Activated T-cell treated with anti-CD3 and anti-CD28 coated beads, Interleukin-2, amount 50 U/mL, for 24 hours (primary cell): ENCODE results near the gene TGM6.

ENCODE experiments used
- DNase-seq: peaks from one replicate; pipeline ENCODE4 v3.0.0-alpha.2; 2020
- H3K27ac Mint-ChIP-seq: 2 replicates; pipeline ENCODE4 v1.8.0; 2020; ENCODE audit warnings: mild to moderate bottlenecking, mixed read lengths
- H3K27me3 Mint-ChIP-seq: 2 replicates; pipeline ENCODE4 v1.8.0; 2020; ENCODE audit warnings: mixed read lengths
- H3K36me3 Mint-ChIP-seq: 2 replicates; pipeline ENCODE4 v1.8.0; 2020; ENCODE audit warnings: low read depth, mixed read lengths
- H3K4me1 Mint-ChIP-seq: 2 replicates; pipeline ENCODE4 v1.8.0; 2020; ENCODE audit warnings: low read depth, mixed read lengths
- H3K4me3 Mint-ChIP-seq: 2 replicates; pipeline ENCODE4 v1.8.0; 2020; ENCODE audit warnings: mild to moderate bottlenecking, moderate library complexity, mixed read lengths
- H3K9me3 Mint-ChIP-seq: 2 replicates; pipeline ENCODE4 v1.8.0; 2020; ENCODE audit warnings: mixed read lengths

The TGM6 gene

GRCh38 chr20:2379511-2380229 is 1.0 kb upstream of the TGM6 start:
- DNase-seq: no peak
- Mint-ChIP-seq H3K4me1 (peaks cover 21% of the 10 kb centered on the region), H3K27ac (no peak overlapping the region), H3K27me3 (peaks cover 14% of the 10 kb centered on the region), H3K9me3 (no peaks in the 10 kb centered on the region), H3K4me3 (no peak overlapping the region), H3K36me3 (no peaks in the 10 kb centered on the region)

GRCh38 chr20:2381303-2381702 is 602 bp downstream of the TGM6 start:
- no peak overlapping the region for H3K27ac Mint-ChIP-seq
- DNase-seq: no peak

GRCh38 chr20:2382833-2383232 is 2.1 kb downstream of the TGM6 start:
- no peak for DNase-seq
- Mint-ChIP-seq H3K9me3 (peaks cover 6% of the 10 kb centered on the region), H3K27ac (no peak overlapping the region), H3K27me3 (peaks cover 4% of the 10 kb centered on the region), H3K4me1 (peaks cover 28% of the 10 kb centered on the region), H3K4me3 (no peak overlapping the region), H3K36me3 (no peaks in the 10 kb centered on the region)

More at GRCh38 chr20:2381303-2381702, 602 bp downstream of the TGM6 start:
- Mint-ChIP-seq H3K4me1 (peaks cover 25% of the 10 kb centered on the region), H3K4me3 (no peak overlapping the region), H3K27me3 (peaks cover 10% of the 10 kb centered on the region), H3K36me3 (no peaks in the 10 kb centered on the region), H3K9me3 (no peaks in the 10 kb centered on the region)

- no peak for DNase-seq
- Mint-ChIP-seq H3K4me3 (no peak overlapping the region), H3K9me3 (peaks cover 13% of the 10 kb centered on the region), H3K36me3 (no peaks in the 10 kb centered on the region), H3K27ac (no peak overlapping the region), H3K27me3 (peaks cover 2% of the 10 kb centered on the region), H3K4me1 (peaks cover 12% of the 10 kb centered on the region)
Measured at GRCh38 chr20:2385026-2385425, 4.3 kb downstream of the TGM6 start.

GRCh38 chr20:2385496-2385895 is 4.8 kb downstream of the TGM6 start:
- H3K9me3 Mint-ChIP-seq: peaks cover 13% of the 10 kb centered on the region
- H3K27ac Mint-ChIP-seq: no peak overlapping the region
- H3K36me3 Mint-ChIP-seq: no peaks in the 10 kb centered on the region
- H3K27me3 Mint-ChIP-seq: peaks cover 2% of the 10 kb centered on the region
- no peak overlapping the region for H3K4me3 Mint-ChIP-seq
- DNase-seq: no peak
- peaks cover 10% of the 10 kb centered on the region for H3K4me1 Mint-ChIP-seq

- DNase-seq: no peak
- H3K36me3 Mint-ChIP-seq: no peaks in the 10 kb centered on the region
- no peak overlapping the region for H3K4me3 Mint-ChIP-seq
- H3K4me1 Mint-ChIP-seq: peaks cover 10% of the 10 kb centered on the region
- H3K9me3 Mint-ChIP-seq: peaks cover 13% of the 10 kb centered on the region
- H3K27me3 Mint-ChIP-seq: peaks cover 2% of the 10 kb centered on the region
- peak overlapping the region; percentile 48 for H3K27ac Mint-ChIP-seq
Measured at GRCh38 chr20:2386516-2387179, 5.9 kb downstream of the TGM6 start.

- no peak overlapping the region for H3K4me3 Mint-ChIP-seq
- no peaks in the 10 kb centered on the region for H3K36me3 Mint-ChIP-seq
- H3K27ac Mint-ChIP-seq: peak overlapping the region; percentile 48
- H3K27me3 Mint-ChIP-seq: peaks cover 2% of the 10 kb centered on the region
- H3K4me1 Mint-ChIP-seq: peaks cover 10% of the 10 kb centered on the region
- H3K9me3 Mint-ChIP-seq: peaks cover 13% of the 10 kb centered on the region
- DNase-seq: peak; percentile 72
Measured at GRCh38 chr20:2387180-2387577, 6.5 kb downstream of the TGM6 start.

GRCh38 chr20:2387580-2387979 is 6.9 kb downstream of the TGM6 start:
- H3K9me3 Mint-ChIP-seq: peaks cover 13% of the 10 kb centered on the region
- no peak overlapping the region for H3K27ac Mint-ChIP-seq
- no peak for DNase-seq
- no peak overlapping the region for H3K4me3 Mint-ChIP-seq
- no peaks in the 10 kb centered on the region for H3K36me3 Mint-ChIP-seq
- peaks cover 2% of the 10 kb centered on the region for H3K27me3 Mint-ChIP-seq
- peaks cover 10% of the 10 kb centered on the region for H3K4me1 Mint-ChIP-seq

GRCh38 chr20:2390951-2391675 is 10.4 kb downstream of the TGM6 start:
- no peak overlapping the region for H3K27ac Mint-ChIP-seq
- H3K27me3 Mint-ChIP-seq: no peaks in the 10 kb centered on the region
- peaks cover 13% of the 10 kb centered on the region for H3K9me3 Mint-ChIP-seq
- no peak for DNase-seq
- peaks cover 6% of the 10 kb centered on the region for H3K4me1 Mint-ChIP-seq
- no peaks in the 10 kb centered on the region for H3K36me3 Mint-ChIP-seq
- no peak overlapping the region for H3K4me3 Mint-ChIP-seq

- no peaks in the 10 kb centered on the region for H3K36me3 Mint-ChIP-seq
- peaks cover 2% of the 10 kb centered on the region for H3K27me3 Mint-ChIP-seq
- H3K27ac Mint-ChIP-seq: no peak overlapping the region
- no peaks in the 10 kb centered on the region for H3K4me1 Mint-ChIP-seq
- no peak overlapping the region for H3K4me3 Mint-ChIP-seq
- no peak for DNase-seq
- no peaks in the 10 kb centered on the region for H3K9me3 Mint-ChIP-seq
Measured at GRCh38 chr20:2394411-2395055, 13.8 kb downstream of the TGM6 start.

GRCh38 chr20:2395136-2395535 is 14.4 kb downstream of the TGM6 start:
- Mint-ChIP-seq H3K27ac (no peak overlapping the region), H3K4me3 (no peak overlapping the region), H3K36me3 (no peaks in the 10 kb centered on the region), H3K27me3 (peaks cover 2% of the 10 kb centered on the region), H3K9me3 (no peaks in the 10 kb centered on the region), H3K4me1 (no peaks in the 10 kb centered on the region)
- DNase-seq: no peak

GRCh38 chr20:2396241-2396814 is 15.6 kb downstream of the TGM6 start:
- Mint-ChIP-seq H3K4me1 (no peaks in the 10 kb centered on the region), H3K27ac (no peak overlapping the region), H3K36me3 (no peaks in the 10 kb centered on the region), H3K27me3 (peaks cover 2% of the 10 kb centered on the region), H3K9me3 (no peaks in the 10 kb centered on the region), H3K4me3 (no peak overlapping the region)
- DNase-seq: no peak

GRCh38 chr20:2397091-2397490 is 16.4 kb downstream of the TGM6 start:
- H3K4me1 Mint-ChIP-seq: no peaks in the 10 kb centered on the region
- peaks cover 2% of the 10 kb centered on the region for H3K27me3 Mint-ChIP-seq
- no peak overlapping the region for H3K4me3 Mint-ChIP-seq
- no peaks in the 10 kb centered on the region for H3K9me3 Mint-ChIP-seq
- no peak for DNase-seq
- no peak overlapping the region for H3K27ac Mint-ChIP-seq
- no peaks in the 10 kb centered on the region for H3K36me3 Mint-ChIP-seq

GRCh38 chr20:2397595-2398145 is 17.0 kb downstream of the TGM6 start:
- H3K27ac Mint-ChIP-seq: no peak overlapping the region
- H3K27me3 Mint-ChIP-seq: peaks cover 2% of the 10 kb centered on the region
- H3K36me3 Mint-ChIP-seq: no peaks in the 10 kb centered on the region

More at GRCh38 chr20:2397595-2398145, 17.0 kb downstream of the TGM6 start:
- Mint-ChIP-seq H3K9me3 (no peaks in the 10 kb centered on the region), H3K4me1 (no peaks in the 10 kb centered on the region), H3K4me3 (no peak overlapping the region)
- DNase-seq: no peak
